HepG2 (cell line): ENCODE data around the gene TLE2. TPM values are rescaled to one million over a fixed set of nuclear protein-coding genes. Genes with fewer than 3 reads are reported as not detected.

Source experiments
- KAT8 ChIP-seq: IDR thresholded peaks from 2 replicates; pipeline ENCODE4 v1.6.1; 2016; ENCODE audit warnings: missing genetic modification reagents, missing compliant biosample characterization
- KLF12 ChIP-seq: sonication (generic); formaldehyde crosslinking; IDR thresholded peaks from 2 replicates; pipeline ENCODE4 v1.4.0; 2020; ENCODE audit warnings: missing genetic modification reagents, borderline replicate concordance
- MAFF ChIP-seq: IDR thresholded peaks from 2 replicates; pipeline ENCODE4 v1.6.1; 2011; ENCODE audit warnings: low read depth, low read length, improper control_type of control experiment
- NR2F6 ChIP-seq, 2 experiments: IDR thresholded peaks; 2 replicates each; pipeline ENCODE4 v1.6.1; 2016; ENCODE audit warnings: antibody characterized with exemption in 1 of 2, mild to moderate bottlenecking in 1 of 2
- PHF8 ChIP-seq: sonication (generic); formaldehyde crosslinking; IDR thresholded peaks from 2 replicates; pipeline ENCODE4 v1.5.0; 2020; ENCODE audit warnings: missing genetic modification reagents
- SALL2 ChIP-seq: sonication (generic); formaldehyde crosslinking; IDR thresholded peaks from 2 replicates; pipeline ENCODE4 v1.8.1; 2023; ENCODE audit warnings: mild to moderate bottlenecking, missing genetic modification reagents, inconsistent platforms
- SRSF1 ChIP-seq: fragments of 200-400 bp; formaldehyde crosslinking; optimal IDR thresholded peaks from 2 replicates; pipeline ENCODE3; 2017; ENCODE audit warnings: mild to moderate bottlenecking, low read depth, low read length, moderate library complexity
- TBL1XR1 ChIP-seq: fragments of 150-350 bp; IDR thresholded peaks from 2 replicates; pipeline ENCODE4 v1.6.1; 2014; ENCODE audit warnings: borderline replicate concordance, low read length; ENCODE audit not compliant: partially characterized antibody
- ZBTB7B ChIP-seq: sonication (generic); formaldehyde crosslinking; IDR thresholded peaks from 2 replicates; pipeline ENCODE4 v1.4.0; 2020; ENCODE audit warnings: missing genetic modification reagents
- ZNF207 ChIP-seq: fragments of 450-650 bp; IDR thresholded peaks from 2 replicates; pipeline ENCODE4 v1.6.1; 2016; ENCODE audit warnings: antibody characterized with exemption, borderline replicate concordance
- ZNF296 ChIP-seq: sonication (generic); formaldehyde crosslinking; conservative IDR thresholded peaks from 2 replicates; pipeline ENCODE4 v1.5.0; 2020; ENCODE audit warnings: mild to moderate bottlenecking, missing genetic modification reagents
- ZNF484 ChIP-seq: sonication (generic); formaldehyde crosslinking; IDR thresholded peaks from 2 replicates; pipeline ENCODE4 v1.5.1; 2020; ENCODE audit warnings: mild to moderate bottlenecking, low read depth, missing genetic modification reagents, borderline replicate concordance
- ZNF746 ChIP-seq: sonication (generic); formaldehyde crosslinking; IDR thresholded peaks from 2 replicates; pipeline ENCODE4 v1.8.0; 2022; ENCODE audit warnings: mild to moderate bottlenecking, missing genetic modification reagents
- ZNF850 ChIP-seq: sonication (generic); formaldehyde crosslinking; conservative IDR thresholded peaks from 2 replicates; pipeline ENCODE4 v1.9.0; 2021; ENCODE audit warnings: mild to moderate bottlenecking, missing genetic modification reagents
- ZSCAN20 ChIP-seq: sonication (generic); formaldehyde crosslinking; IDR thresholded peaks from 2 replicates; pipeline ENCODE4 v1.4.0; 2020; ENCODE audit warnings: missing genetic modification reagents, mild to moderate bottlenecking, borderline replicate concordance
- ZSCAN29 ChIP-seq: sonication (generic); formaldehyde crosslinking; conservative IDR thresholded peaks from 2 replicates; pipeline ENCODE4 v1.4.0; 2020; ENCODE audit warnings: mild to moderate bottlenecking, missing genetic modification reagents
- polyA plus RNA-seq, 8 experiments: library from polyadenylated mRNA; depleted of rRNA in 3 of 8; stranded (reverse) in 7 of 8; unstranded in 1 of 8; fragments of >200 nt; fragmentation: Illumina TruSeq in 4 of 8; extraction: Trizol in 4 of 8; gene quantifications; 2 replicates each; pipeline versions ENCODE4 v1.2.1 to v1.2.3, GENCODE V29; 2011 to 2016; ENCODE audit warnings: low read depth in 4 of 8, missing spikeins in 1 of 8, mixed read lengths in 1 of 8; ENCODE audit not compliant: insufficient read depth in 1 of 8
- total RNA-seq, 5 experiments: library from RNA; depleted of rRNA; stranded (reverse); fragments of >200 nt; fragmentation: Illumina TruSeq; extraction: Trizol; gene quantifications; 2 replicates each; pipeline ENCODE4 v1.2.3, GENCODE V29; 2016; ENCODE audit warnings: low read depth in 1 of 5
- TF ChIP-seq, protein P1 (sequence below): sonication (generic); formaldehyde crosslinking; IDR thresholded peaks from 2 replicates; pipeline ENCODE4 v1.4.0; 2020; ENCODE audit warnings: missing genetic modification reagents
- TF ChIP-seq, protein P2 (sequence below), 2 experiments: IDR thresholded peaks; 2 replicates each; pipeline ENCODE4 v1.6.1; 2011 to 2012; ENCODE audit warnings: low read length in 2 of 2, borderline replicate concordance in 1 of 2, low read depth in 1 of 2, mild to moderate bottlenecking in 1 of 2, moderate library complexity in 1 of 2
- TF ChIP-seq, protein P3 (sequence below): sonication (generic); formaldehyde crosslinking; IDR thresholded peaks from 2 replicates; pipeline ENCODE4 v1.5.1; 2020; ENCODE audit warnings: missing genetic modification reagents, mild to moderate bottlenecking, borderline replicate concordance
- TF ChIP-seq, protein P4 (sequence below): sonication (generic); formaldehyde crosslinking; IDR thresholded peaks from 2 replicates; pipeline ENCODE4 v1.5.0; 2020; ENCODE audit warnings: missing genetic modification reagents

Gene TLE2
- total and polyA plus RNA-seq, 2 of the 13 experiments (the other 11 are each of a cell fraction or from before 2014, with no cell fraction given): 0.07 to 0.81 TPM

DNA sequence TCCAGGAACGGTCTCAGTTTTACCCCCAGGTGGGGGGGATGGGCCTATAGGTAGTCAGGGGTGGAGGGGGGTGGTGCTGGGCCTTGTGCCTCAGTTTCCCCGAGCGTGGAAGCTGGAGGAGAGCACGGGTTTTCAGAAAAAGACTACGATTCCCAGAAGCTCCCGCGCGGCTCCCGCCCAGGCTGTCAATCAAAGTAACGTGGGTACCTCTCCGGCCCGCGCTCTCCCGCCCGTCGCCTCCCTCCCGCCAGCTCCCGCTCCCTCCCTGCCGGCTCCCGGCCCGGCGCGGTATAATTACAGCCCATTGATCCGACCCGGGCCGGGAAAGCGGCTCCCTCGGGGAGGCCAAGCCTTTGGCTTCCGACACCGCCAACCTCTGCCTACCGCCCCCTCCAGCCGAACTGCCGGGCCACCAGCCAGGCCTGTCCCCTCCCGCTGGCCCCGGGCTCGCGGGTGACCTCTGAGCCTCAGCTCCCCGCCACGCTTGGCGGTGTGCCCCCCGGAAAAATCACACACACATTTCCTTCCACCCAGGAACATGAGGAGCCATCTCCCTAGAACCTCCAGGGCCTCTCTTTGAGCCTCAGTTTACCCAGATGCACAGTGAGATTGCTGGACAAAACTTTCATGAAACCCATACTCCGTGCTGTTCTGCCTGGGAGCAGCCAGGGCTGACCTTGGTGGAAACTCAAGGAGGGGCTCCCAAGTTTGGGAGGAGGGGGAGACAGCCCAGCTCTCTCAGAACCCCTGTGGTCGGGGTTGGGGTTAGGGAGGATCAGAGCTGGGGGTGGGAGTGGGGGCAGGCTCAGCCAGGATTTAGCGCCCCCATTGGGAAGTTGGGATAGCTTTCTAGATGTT lies 7.3 kb upstream of the TLE2 start (continued):
- TF ChIP-seq, protein P1, sequence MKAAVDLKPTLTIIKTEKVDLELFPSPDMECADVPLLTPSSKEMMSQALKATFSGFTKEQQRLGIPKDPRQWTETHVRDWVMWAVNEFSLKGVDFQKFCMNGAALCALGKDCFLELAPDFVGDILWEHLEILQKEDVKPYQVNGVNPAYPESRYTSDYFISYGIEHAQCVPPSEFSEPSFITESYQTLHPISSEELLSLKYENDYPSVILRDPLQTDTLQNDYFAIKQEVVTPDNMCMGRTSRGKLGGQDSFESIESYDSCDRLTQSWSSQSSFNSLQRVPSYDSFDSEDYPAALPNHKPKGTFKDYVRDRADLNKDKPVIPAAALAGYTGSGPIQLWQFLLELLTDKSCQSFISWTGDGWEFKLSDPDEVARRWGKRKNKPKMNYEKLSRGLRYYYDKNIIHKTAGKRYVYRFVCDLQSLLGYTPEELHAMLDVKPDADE (CRISPR knock-in tag): no peak
- TF ChIP-seq MAFF: no peak
- peak; percentile 49; the same call in 1 of the 2 replicates for TF ChIP-seq ZSCAN20 (CRISPR knock-in tag)
- TF ChIP-seq KAT8 (CRISPR knock-in tag): peak; percentile 73
- no peak for TF ChIP-seq NR2F6 (IDR thresholded peaks at IDR 0.05)
- peak; percentile 66 for TF ChIP-seq NR2F6 (CRISPR knock-in tag; IDR thresholded peaks at IDR 0.05)
- TF ChIP-seq ZNF296 (CRISPR knock-in tag): no peak
- TF ChIP-seq ZNF850 (CRISPR knock-in tag): peak; percentile 91; the same call in 1 of the 2 replicates
- TF ChIP-seq ZNF207: no peak
- peak; percentile 90 for TF ChIP-seq ZBTB7B (CRISPR knock-in tag)
- TF ChIP-seq ZNF484 (CRISPR knock-in tag): no peak
- peak; percentile 69 for TF ChIP-seq PHF8 (CRISPR knock-in tag)
- TF ChIP-seq, protein P2, sequence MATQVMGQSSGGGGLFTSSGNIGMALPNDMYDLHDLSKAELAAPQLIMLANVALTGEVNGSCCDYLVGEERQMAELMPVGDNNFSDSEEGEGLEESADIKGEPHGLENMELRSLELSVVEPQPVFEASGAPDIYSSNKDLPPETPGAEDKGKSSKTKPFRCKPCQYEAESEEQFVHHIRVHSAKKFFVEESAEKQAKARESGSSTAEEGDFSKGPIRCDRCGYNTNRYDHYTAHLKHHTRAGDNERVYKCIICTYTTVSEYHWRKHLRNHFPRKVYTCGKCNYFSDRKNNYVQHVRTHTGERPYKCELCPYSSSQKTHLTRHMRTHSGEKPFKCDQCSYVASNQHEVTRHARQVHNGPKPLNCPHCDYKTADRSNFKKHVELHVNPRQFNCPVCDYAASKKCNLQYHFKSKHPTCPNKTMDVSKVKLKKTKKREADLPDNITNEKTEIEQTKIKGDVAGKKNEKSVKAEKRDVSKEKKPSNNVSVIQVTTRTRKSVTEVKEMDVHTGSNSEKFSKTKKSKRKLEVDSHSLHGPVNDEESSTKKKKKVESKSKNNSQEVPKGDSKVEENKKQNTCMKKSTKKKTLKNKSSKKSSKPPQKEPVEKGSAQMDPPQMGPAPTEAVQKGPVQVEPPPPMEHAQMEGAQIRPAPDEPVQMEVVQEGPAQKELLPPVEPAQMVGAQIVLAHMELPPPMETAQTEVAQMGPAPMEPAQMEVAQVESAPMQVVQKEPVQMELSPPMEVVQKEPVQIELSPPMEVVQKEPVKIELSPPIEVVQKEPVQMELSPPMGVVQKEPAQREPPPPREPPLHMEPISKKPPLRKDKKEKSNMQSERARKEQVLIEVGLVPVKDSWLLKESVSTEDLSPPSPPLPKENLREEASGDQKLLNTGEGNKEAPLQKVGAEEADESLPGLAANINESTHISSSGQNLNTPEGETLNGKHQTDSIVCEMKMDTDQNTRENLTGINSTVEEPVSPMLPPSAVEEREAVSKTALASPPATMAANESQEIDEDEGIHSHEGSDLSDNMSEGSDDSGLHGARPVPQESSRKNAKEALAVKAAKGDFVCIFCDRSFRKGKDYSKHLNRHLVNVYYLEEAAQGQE (IDR thresholded peaks at IDR 0.05; ENCODE audit: borderline replicate concordance in 1 of 2, low read depth in 1 of 2, low read length in 2 of 2): 0 out of 4 replicates have a peak, but pooled peaks of 1 of the 2 experiments have one; percentile 13
- TF ChIP-seq TBL1XR1: peak; percentile 38
- TF ChIP-seq ZSCAN29: peak; percentile 89
- 0 out of 2 replicates have a peak, but pooled peaks have one; percentile 53 for TF ChIP-seq SALL2 (CRISPR knock-in tag)
- no peak; the same call in 1 of the 2 replicates for TF ChIP-seq KLF12 (CRISPR knock-in tag)
- TF ChIP-seq ZNF746 (CRISPR knock-in tag): peak; percentile 96
- TF ChIP-seq, protein P3, sequence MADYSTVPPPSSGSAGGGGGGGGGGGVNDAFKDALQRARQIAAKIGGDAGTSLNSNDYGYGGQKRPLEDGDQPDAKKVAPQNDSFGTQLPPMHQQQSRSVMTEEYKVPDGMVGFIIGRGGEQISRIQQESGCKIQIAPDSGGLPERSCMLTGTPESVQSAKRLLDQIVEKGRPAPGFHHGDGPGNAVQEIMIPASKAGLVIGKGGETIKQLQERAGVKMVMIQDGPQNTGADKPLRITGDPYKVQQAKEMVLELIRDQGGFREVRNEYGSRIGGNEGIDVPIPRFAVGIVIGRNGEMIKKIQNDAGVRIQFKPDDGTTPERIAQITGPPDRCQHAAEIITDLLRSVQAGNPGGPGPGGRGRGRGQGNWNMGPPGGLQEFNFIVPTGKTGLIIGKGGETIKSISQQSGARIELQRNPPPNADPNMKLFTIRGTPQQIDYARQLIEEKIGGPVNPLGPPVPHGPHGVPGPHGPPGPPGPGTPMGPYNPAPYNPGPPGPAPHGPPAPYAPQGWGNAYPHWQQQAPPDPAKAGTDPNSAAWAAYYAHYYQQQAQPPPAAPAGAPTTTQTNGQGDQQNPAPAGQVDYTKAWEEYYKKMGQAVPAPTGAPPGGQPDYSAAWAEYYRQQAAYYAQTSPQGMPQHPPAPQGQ (CRISPR knock-in tag): no peak
- TF ChIP-seq, protein P4, sequence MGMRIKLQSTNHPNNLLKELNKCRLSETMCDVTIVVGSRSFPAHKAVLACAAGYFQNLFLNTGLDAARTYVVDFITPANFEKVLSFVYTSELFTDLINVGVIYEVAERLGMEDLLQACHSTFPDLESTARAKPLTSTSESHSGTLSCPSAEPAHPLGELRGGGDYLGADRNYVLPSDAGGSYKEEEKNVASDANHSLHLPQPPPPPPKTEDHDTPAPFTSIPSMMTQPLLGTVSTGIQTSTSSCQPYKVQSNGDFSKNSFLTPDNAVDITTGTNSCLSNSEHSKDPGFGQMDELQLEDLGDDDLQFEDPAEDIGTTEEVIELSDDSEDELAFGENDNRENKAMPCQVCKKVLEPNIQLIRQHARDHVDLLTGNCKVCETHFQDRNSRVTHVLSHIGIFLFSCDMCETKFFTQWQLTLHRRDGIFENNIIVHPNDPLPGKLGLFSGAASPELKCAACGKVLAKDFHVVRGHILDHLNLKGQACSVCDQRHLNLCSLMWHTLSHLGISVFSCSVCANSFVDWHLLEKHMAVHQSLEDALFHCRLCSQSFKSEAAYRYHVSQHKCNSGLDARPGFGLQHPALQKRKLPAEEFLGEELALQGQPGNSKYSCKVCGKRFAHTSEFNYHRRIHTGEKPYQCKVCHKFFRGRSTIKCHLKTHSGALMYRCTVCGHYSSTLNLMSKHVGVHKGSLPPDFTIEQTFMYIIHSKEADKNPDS (CRISPR knock-in tag): 0 out of 2 replicates have a peak, but pooled peaks have one; percentile 59
- TF ChIP-seq SRSF1: no peak
